ENCODE data around the gene MIS18A. TPM values are rescaled to one million over a fixed set of nuclear protein-coding genes. Genes with fewer than 3 reads are reported as not detected.

Gene MIS18A
- 1 to 10 TPM; 2.3 to 2.5 TPM for total RNA-seq

- peaks cover 0 to 19% of the 10 kb centered on the region in 2 donors for H3K4me1 ChIP-seq
- H3K9me3 ChIP-seq: no peaks in the 10 kb centered on the region
- no peaks in the 10 kb centered on the region for H3K27me3 ChIP-seq
- peak within 1 kb of the TSS; percentile 68 to 97 for H3K4me3 ChIP-seq
- TF ChIP-seq CTCF (IDR thresholded peaks at IDR 0.05): peak in 1 of 2 donors; percentile 27
- H3K36me3 ChIP-seq: no peaks in the 10 kb centered on the region
- H3K27ac ChIP-seq: peak within 1 kb of the TSS; percentile 72 to 77
- peak; percentile 96 for DNase-seq (ENCODE audit: low spot score)
Observed at GRCh38 chr21:32278518-32279376, at the start of gene MIS18A. Gene MIS18A (minus strand): TSS chr21:32279049. CDS start chr21:32279014, 35 bp downstream.

- Histone ChIP-seq H3K27ac (peak overlapping the region; percentile 57 to 61), H3K36me3 (peaks cover 52% of the 10 kb centered on the region), H3K4me3 (no peak overlapping the region), H3K9me3 (no peaks in the 10 kb centered on the region), H3K27me3 (no peaks in the 10 kb centered on the region), H3K4me1 (peaks cover 0 to 18% of the 10 kb centered on the region in 2 donors)
- no peak for DNase-seq (ENCODE audit: low spot score)
- no peak for TF ChIP-seq CTCF (IDR thresholded peaks at IDR 0.05)
Observed at GRCh38 chr21:32328595-32328994, 49.7 kb upstream of the MIS18A start.

GRCh38 chr21:32325706-32326105, 46.9 kb upstream of the MIS18A start:
- Histone ChIP-seq H3K36me3 (peaks cover 66% of the 10 kb centered on the region), H3K9me3 (no peaks in the 10 kb centered on the region)

GRCh38 chr21:32322676-32323075, 43.8 kb upstream of the MIS18A start:
- H3K4me1 ChIP-seq: no peaks in the 10 kb centered on the region
- no peak for TF ChIP-seq CTCF (IDR thresholded peaks at IDR 0.05)
- H3K36me3 ChIP-seq: peaks cover 86% of the 10 kb centered on the region

More at GRCh38 chr21:32325706-32326105, 46.9 kb upstream of the MIS18A start:
- Histone ChIP-seq H3K4me1 (peaks cover 0 to 18% of the 10 kb centered on the region in 2 donors), H3K27me3 (no peaks in the 10 kb centered on the region), H3K27ac (no peak overlapping the region), H3K4me3 (no peak overlapping the region)
- TF ChIP-seq CTCF (IDR thresholded peaks at IDR 0.05): no peak
- DNase-seq (ENCODE audit: low spot score): no peak

GRCh38 chr21:32322103-32322502, 43.3 kb upstream of the MIS18A start:
- DNase-seq (ENCODE audit: low spot score): no peak
- Histone ChIP-seq H3K4me3 (no peak overlapping the region), H3K4me1 (no peaks in the 10 kb centered on the region), H3K27ac (no peak overlapping the region), H3K27me3 (no peaks in the 10 kb centered on the region), H3K9me3 (no peaks in the 10 kb centered on the region), H3K36me3 (peaks cover 91% of the 10 kb centered on the region)
- TF ChIP-seq CTCF (IDR thresholded peaks at IDR 0.05): no peak

More at GRCh38 chr21:32322676-32323075, 43.8 kb upstream of the MIS18A start:
- Histone ChIP-seq H3K27me3 (no peaks in the 10 kb centered on the region), H3K4me3 (no peak overlapping the region), H3K27ac (no peak overlapping the region), H3K9me3 (no peaks in the 10 kb centered on the region)
- DNase-seq (ENCODE audit: low spot score): no peak

Data from right atrium auricular region (tissue), 2 donors.